Esophagus muscularis mucosa (tissue), 4 donors: Measurements from ENCODE around the gene GMDS. TPM values are rescaled to one million over a fixed set of nuclear protein-coding genes. Genes with fewer than 3 reads are reported as not detected.

Source experiments
- DNase-seq: peaks from one replicate; pipeline ENCODE4 v3.0.0-alpha.2; 2017; ENCODE audit errors: extremely low spot score
- H3K27ac ChIP-seq, 4 donors: fragments of 200-600 bp; sonication (generic); replicated peaks in 1 of 4; 1 replicate in 3 of 4; 2 replicates in 1 of 4; pipeline ENCODE4 v1.5.1; 2016 to 2019; ENCODE audit warnings: mild to moderate bottlenecking in 1 of 4
- H3K27me3 ChIP-seq, 4 donors: fragments of 200-600 bp; sonication (generic); one replicate each; pipeline versions ENCODE4 v1.5.1 to v1.6.0; 2016 to 2019
- H3K36me3 ChIP-seq, 4 donors: fragments of 200-600 bp; sonication (generic); one replicate each; pipeline ENCODE4 v1.5.1; 2016 to 2019
- H3K4me1 ChIP-seq, 4 donors: fragments of 200-600 bp; sonication (generic); one replicate each; pipeline ENCODE4 v1.5.1; 2016 to 2019
- H3K4me3 ChIP-seq, 4 donors: fragments of 200-600 bp; sonication (generic); 1 replicate in 2 of 4; 2 replicates in 2 of 4; pipeline ENCODE4 v1.5.1; 2016 to 2019; ENCODE audit warnings: mild to moderate bottlenecking in 4 of 4, moderate library complexity in 1 of 4
- H3K9me3 ChIP-seq, 4 donors: fragments of 200-600 bp; sonication (generic); 1 replicate in 3 of 4; 2 replicates in 1 of 4; pipeline ENCODE4 v1.5.1; 2016 to 2019
- CTCF ChIP-seq, 3 experiments: fragments of 200-600 bp in 2 of 3; fragments of 450-650 bp in 1 of 3; sonication (generic) in 2 of 3; IDR thresholded peaks; one replicate each; pipeline ENCODE4 v1.5.1; 2017 to 2019; ENCODE audit warnings: antibody characterized with exemption in 3 of 3, mild to moderate bottlenecking in 2 of 3, moderate library complexity in 1 of 3
- EP300 ChIP-seq: sonication (generic); formaldehyde crosslinking; IDR thresholded peaks from one replicate; pipeline ENCODE4 v1.6.1; 2017; ENCODE audit warnings: antibody characterized with exemption
- POLR2A ChIP-seq: fragments of 450-650 bp; IDR thresholded peaks from one replicate; pipeline ENCODE4 v1.6.1; 2017; ENCODE audit warnings: antibody characterized with exemption, moderate library complexity, mild to moderate bottlenecking, low read depth
- POLR2AphosphoS5 ChIP-seq, 2 donors: sonication (generic); formaldehyde crosslinking; IDR thresholded peaks; one replicate each; pipeline ENCODE4 v1.6.1; 2017; ENCODE audit warnings: antibody characterized with exemption in 2 of 2
- WGBS: methylation state at CpG from one replicate; pipeline ENCODE4 v1.1.5; 2018; 5-methylcytosine and 5-hydroxymethylcytosine counted together
- intact Hi-C: fragments of 100-400 bp; cut with DNase I; formaldehyde crosslinking; loops from one replicate; pipeline ENCODE4 v1.15.1; 2023
- total RNA-seq, 4 donors: library from RNA; depleted of rRNA; stranded (reverse); fragments of >200 nt; gene quantifications; one replicate each; pipeline versions ENCODE4 v1.1.0 to v1.2.1, GENCODE V29; 2016

GMDS gene
- total RNA-seq, 4 donors from 2014 or later = 3.6 to 14.1 (median 6.0) TPM

DNA sequence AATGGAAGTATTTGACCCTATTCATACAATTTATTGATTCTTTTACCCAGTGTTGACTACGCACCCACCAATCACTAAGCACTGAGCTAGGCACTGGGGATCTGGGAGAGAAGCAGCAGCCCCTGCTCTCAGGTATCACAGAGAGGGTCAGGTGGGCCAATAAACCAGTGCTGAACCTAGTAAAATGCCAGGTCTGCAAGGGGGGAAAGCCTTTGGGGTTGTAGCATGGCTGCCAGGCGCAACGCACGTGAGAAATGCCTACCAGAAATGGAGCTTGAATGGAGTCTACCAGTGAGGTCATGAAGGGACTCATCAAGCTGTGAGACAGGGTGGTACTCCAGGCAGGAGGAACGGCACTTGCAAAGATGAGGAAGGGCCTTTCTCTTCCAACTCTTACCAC, 313.6 kb downstream of the GMDS start:
- peak; percentile 53 for DNase-seq
- Histone ChIP-seq H3K27ac (no peak overlapping the region), H3K4me1 (no peaks in the 10 kb centered on the region), H3K4me3 (no peak overlapping the region), H3K27me3 (no peaks in the 10 kb centered on the region), H3K36me3 (no peaks in the 10 kb centered on the region), H3K9me3 (no peaks in the 10 kb centered on the region)
- intact Hi-C loops = no loop called here
- TF ChIP-seq POLR2A = no peak
- no peak for TF ChIP-seq EP300
- no peak for TF ChIP-seq CTCF (IDR thresholded peaks at IDR 0.05)
- TF ChIP-seq POLR2AphosphoS5 (IDR thresholded peaks at IDR 0.05) = no peak
- WGBS = 98% methylated on average over 5 of the region's 5 CpGs

GRCh38 chr6:1930356-1930755, 315.0 kb downstream of the GMDS start:
- no peaks in the 10 kb centered on the region for H3K36me3 ChIP-seq
- no peak overlapping the region for H3K27ac ChIP-seq
- H3K9me3 ChIP-seq = no peaks in the 10 kb centered on the region
- intact Hi-C loops = no loop called here
- no peaks in the 10 kb centered on the region for H3K27me3 ChIP-seq
- no peak for DNase-seq
- WGBS = 39% methylated on average over 2 of the region's 2 CpGs
- no peak for TF ChIP-seq POLR2AphosphoS5 (IDR thresholded peaks at IDR 0.05)
- no peak for TF ChIP-seq POLR2A
- TF ChIP-seq CTCF (IDR thresholded peaks at IDR 0.05) = no peak
- TF ChIP-seq EP300 = no peak
- H3K4me3 ChIP-seq = no peak overlapping the region
- H3K4me1 ChIP-seq = no peaks in the 10 kb centered on the region

GRCh38 chr6:1929931-1930330, 315.5 kb downstream of the GMDS start:
- intact Hi-C loops = no loop called here
- H3K4me1 ChIP-seq = no peaks in the 10 kb centered on the region

DNA sequence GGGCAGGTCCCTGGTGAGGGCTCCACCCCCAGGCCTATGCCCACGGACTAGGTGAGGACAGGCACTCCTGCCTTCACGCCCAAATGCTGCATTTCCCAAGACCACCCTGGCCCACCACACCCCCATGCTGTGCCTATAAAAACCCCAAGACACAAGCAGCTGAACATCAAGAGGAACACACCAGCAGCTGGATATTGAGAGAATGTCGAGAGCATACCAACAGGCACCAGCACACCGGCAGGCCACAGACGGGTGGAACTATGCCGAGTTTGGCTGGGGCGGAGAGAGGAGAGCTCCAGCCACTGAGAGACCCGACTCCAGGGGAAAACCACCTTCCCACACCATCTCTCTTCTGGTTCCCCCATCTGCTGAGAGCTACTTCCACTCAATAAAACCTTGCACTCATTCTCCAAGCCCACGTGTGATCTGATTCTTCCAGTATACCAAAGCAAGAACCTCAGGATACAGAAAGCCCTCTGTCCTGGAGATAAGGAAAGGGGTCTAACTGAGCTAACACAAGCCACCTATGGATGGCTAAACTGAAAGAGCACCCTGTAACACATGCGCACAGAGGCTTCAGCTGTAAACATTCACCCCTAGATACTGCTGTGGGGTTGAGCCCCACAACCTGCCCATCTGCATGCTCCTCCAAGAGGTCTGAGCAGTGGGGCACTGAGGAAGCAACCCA, 319.5 kb downstream of the GMDS start:
- H3K27ac ChIP-seq = no peak overlapping the region
- TF ChIP-seq CTCF (IDR thresholded peaks at IDR 0.05) (no peak), EP300 (no peak), POLR2A (no peak), POLR2AphosphoS5 (IDR thresholded peaks at IDR 0.05) (no peak)
- WGBS = 82% methylated on average over 10 of the region's 10 CpGs
- no peak overlapping the region for H3K4me3 ChIP-seq
- no peaks in the 10 kb centered on the region for H3K4me1 ChIP-seq
- peak; percentile 88 for DNase-seq
- no peaks in the 10 kb centered on the region for H3K27me3 ChIP-seq
- intact Hi-C loops = no loop called here
- no peaks in the 10 kb centered on the region for H3K9me3 ChIP-seq
- no peaks in the 10 kb centered on the region for H3K36me3 ChIP-seq

More at GRCh38 chr6:1929931-1930330, 315.5 kb downstream of the GMDS start:
- TF ChIP-seq CTCF (IDR thresholded peaks at IDR 0.05) = no peak
- no peak for TF ChIP-seq EP300
- TF ChIP-seq POLR2A = no peak
- no peak for TF ChIP-seq POLR2AphosphoS5 (IDR thresholded peaks at IDR 0.05)
- Histone ChIP-seq H3K27me3 (no peaks in the 10 kb centered on the region), H3K9me3 (no peaks in the 10 kb centered on the region), H3K4me3 (no peak overlapping the region), H3K36me3 (no peaks in the 10 kb centered on the region), H3K27ac (no peak overlapping the region)
- peak; percentile 26 for DNase-seq
- WGBS = 83% methylated on average over 9 of the region's 9 CpGs

GRCh38 chr6:1923449-1923848, 322.0 kb downstream of the GMDS start:
- WGBS = 95% methylated on average over 14 of the region's 14 CpGs
- intact Hi-C loops = no loop called here

More at GRCh38 chr6:1923449-1923848, 322.0 kb downstream of the GMDS start:
- H3K27ac ChIP-seq = no peak overlapping the region
- no peak overlapping the region for H3K4me3 ChIP-seq
- no peak for TF ChIP-seq POLR2AphosphoS5 (IDR thresholded peaks at IDR 0.05)
- TF ChIP-seq POLR2A = no peak
- TF ChIP-seq CTCF (IDR thresholded peaks at IDR 0.05) = no peak
- no peak for TF ChIP-seq EP300
- H3K36me3 ChIP-seq = no peaks in the 10 kb centered on the region
- no peaks in the 10 kb centered on the region for H3K9me3 ChIP-seq
- no peaks in the 10 kb centered on the region for H3K27me3 ChIP-seq
- H3K4me1 ChIP-seq = no peaks in the 10 kb centered on the region
- peak; percentile 77 for DNase-seq
